CD4-positive, alpha-beta memory T cell (primary cell): Measurements from ENCODE around the gene BTBD10. TPM values are rescaled to one million over a fixed set of nuclear protein-coding genes. Genes with fewer than 3 reads are reported as not detected.
A peak's percentile ranks its signal among the peaks of the same experiment; 100 is the strongest.

Source experiments
- CTCF ChIA-PET: fragments of 350-600 bp; sonication (Branson Sonifier 250); formaldehyde crosslinking; loops from one replicate; lab custom pipeline; 2021; ENCODE audit warnings: inconsistent platforms; ENCODE audit not compliant: partially characterized antibody; lab: Charles Lee
- POLR2A ChIA-PET: fragments of 350-600 bp; sonication (Branson Sonifier 250); formaldehyde crosslinking; loops from one replicate; lab custom pipeline; 2021; ENCODE audit not compliant: partially characterized antibody; lab: Charles Lee
- DNase-seq, 5 donors: peaks; one replicate each; pipeline versions ENCODE4 v3.0.0 to v3.0.0-alpha.2; 2020 to 2022; ENCODE audit warnings: mixed read lengths in 1 of 5
- H3K27ac ChIP-seq: one replicate; pipeline ENCODE4 v1.7.0; 2013; ENCODE audit warnings: low read depth, low read length
- H3K27me3 ChIP-seq: 2 replicates; pipeline ENCODE4 v1.7.0; 2013; ENCODE audit warnings: mild to moderate bottlenecking, low read length, moderate library complexity; ENCODE audit not compliant: insufficient read depth
- H3K36me3 ChIP-seq: 2 replicates; pipeline ENCODE4 v1.7.0; 2013; ENCODE audit warnings: mild to moderate bottlenecking, low read length, moderate library complexity; ENCODE audit not compliant: insufficient read depth
- H3K4me1 ChIP-seq: 2 replicates; pipeline ENCODE4 v1.7.0; 2013; ENCODE audit warnings: mild to moderate bottlenecking, low read length, moderate library complexity; ENCODE audit not compliant: insufficient read depth
- H3K4me3 ChIP-seq, 2 donors: one replicate each; pipeline ENCODE4 v1.7.0; 2013; ENCODE audit warnings: low read length in 2 of 2, mild to moderate bottlenecking in 1 of 2
- H3K9me3 ChIP-seq, 2 donors: one replicate each; pipeline ENCODE4 v1.7.0; 2013; ENCODE audit warnings: low read length in 2 of 2, control low read depth in 1 of 2; ENCODE audit not compliant: control insufficient read depth in 1 of 2
- H3K27ac Mint-ChIP-seq, 7 donors: one replicate each; pipeline ENCODE4 v1.8.0; 2020 to 2021; ENCODE audit warnings: mixed read lengths in 7 of 7, mild to moderate bottlenecking in 6 of 7, inconsistent platforms in 3 of 7, moderate library complexity in 3 of 7
- H3K27me3 Mint-ChIP-seq, 2 donors: one replicate each; pipeline ENCODE4 v1.8.0; 2020 to 2021; ENCODE audit warnings: mixed read lengths in 2 of 2
- H3K36me3 Mint-ChIP-seq, 2 donors: one replicate each; pipeline ENCODE4 v1.8.0; 2020 to 2021; ENCODE audit warnings: mixed read lengths in 2 of 2, inconsistent platforms in 1 of 2, mild to moderate bottlenecking in 1 of 2
- H3K4me1 Mint-ChIP-seq, 4 donors: one replicate each; pipeline ENCODE4 v1.8.0; 2020 to 2021; ENCODE audit warnings: mixed read lengths in 4 of 4, mild to moderate bottlenecking in 1 of 4
- H3K4me3 Mint-ChIP-seq, 8 donors: one replicate each; pipeline ENCODE4 v1.8.0; 2020 to 2021; ENCODE audit warnings: mixed read lengths in 8 of 8, mild to moderate bottlenecking in 7 of 8, moderate library complexity in 6 of 8, inconsistent platforms in 3 of 8
- H3K9me3 Mint-ChIP-seq, 8 donors: one replicate each; pipeline ENCODE4 v1.8.0; 2020 to 2021; ENCODE audit warnings: mixed read lengths in 8 of 8, mild to moderate bottlenecking in 5 of 8, inconsistent platforms in 3 of 8, moderate library complexity in 1 of 8
- intact Hi-C: fragments of 100-400 bp; cut with micrococcal nuclease; formaldehyde crosslinking; loops from one replicate; pipeline ENCODE4 v1.15.1; 2023
- polyA plus RNA-seq, 2 donors: library from polyadenylated mRNA; unstranded; fragments of 300-500 nt; fragmentation: Illumina TruSeq; gene quantifications; one replicate each; pipeline ENCODE4 v1.2.3, GENCODE V29; 2021
- total RNA-seq, 2 experiments: library from RNA; stranded (reverse); gene quantifications; one replicate each; pipeline ENCODE4 v1.2.3, GENCODE V29; 2021

BTBD10 gene
- total and polyA plus RNA-seq, 4 experiments from 2014 or later, result 11.5 to 22.6 (median 18.0) TPM

- no peak overlapping the region for H3K4me3 Mint-ChIP-seq
- ChIA-PET POLR2A (no interaction called here), CTCF (interaction anchor here (2.3 kb wide), 1 partner anchor 10 kb away, joined by 5 read pairs; no protein-coding TSS in a partner anchor)
- no peaks in the 10 kb centered on the region for H3K9me3 ChIP-seq
- H3K4me1 Mint-ChIP-seq, result peaks cover 8 to 15% (median 11%) of the 10 kb centered on the region in 4 donors
- H3K27ac Mint-ChIP-seq, result peak overlapping the region in 2 of 7 donors; percentile 19 to 36
- no peak overlapping the region for H3K4me3 ChIP-seq
- no peaks in the 10 kb centered on the region for H3K27me3 ChIP-seq
- no peaks in the 10 kb centered on the region for H3K27me3 Mint-ChIP-seq
- peaks cover 67% of the 10 kb centered on the region for H3K36me3 ChIP-seq
- H3K4me1 ChIP-seq, result no peaks in the 10 kb centered on the region
- no peak overlapping the region for H3K27ac ChIP-seq
- intact Hi-C loops, result no loop called here
- no peaks in the 10 kb centered on the region for H3K9me3 Mint-ChIP-seq
- peaks cover 65 to 86% of the 10 kb centered on the region in 2 donors for H3K36me3 Mint-ChIP-seq
- no peak for DNase-seq
Observed at GRCh38 chr11:13355191-13355590, 107.8 kb downstream of the BTBD10 start.

GRCh38 chr11:13354335-13354734 is 108.7 kb downstream of the BTBD10 start:
- H3K27ac Mint-ChIP-seq, result peak overlapping the region in 4 of 7 donors; percentile 42 to 76 (median 66)
- H3K9me3 ChIP-seq, result no peaks in the 10 kb centered on the region
- no peaks in the 10 kb centered on the region for H3K27me3 Mint-ChIP-seq
- no peak for DNase-seq
- H3K36me3 ChIP-seq, result peaks cover 59% of the 10 kb centered on the region
- no peak overlapping the region for H3K4me3 ChIP-seq
- H3K36me3 Mint-ChIP-seq, result peaks cover 66 to 85% of the 10 kb centered on the region in 2 donors
- H3K27me3 ChIP-seq, result no peaks in the 10 kb centered on the region
- peaks cover 8 to 15% (median 12%) of the 10 kb centered on the region in 4 donors for H3K4me1 Mint-ChIP-seq
- no peak overlapping the region for H3K27ac ChIP-seq
- H3K9me3 Mint-ChIP-seq, result no peaks in the 10 kb centered on the region
- H3K4me3 Mint-ChIP-seq, result no peak overlapping the region
- no peaks in the 10 kb centered on the region for H3K4me1 ChIP-seq
- ChIA-PET POLR2A (interaction anchor here (1.2 kb wide), 1 partner anchor 11 kb away, joined by 3 read pairs; no protein-coding TSS in a partner anchor), CTCF (interaction anchor here (1.1 to 2.6 kb wide), 4 partner anchors 9 to 32 kb away, joined by 3 to 11 read pairs (median 4); no protein-coding TSS in a partner anchor)
- intact Hi-C loops, result no loop called here

- H3K9me3 Mint-ChIP-seq, result no peaks in the 10 kb centered on the region
- H3K4me1 Mint-ChIP-seq, result peaks cover 18 to 24% (median 21%) of the 10 kb centered on the region in 4 donors
- Histone ChIP-seq H3K9me3 (no peaks in the 10 kb centered on the region), H3K4me1 (peaks cover 9% of the 10 kb centered on the region), H3K27me3 (no peaks in the 10 kb centered on the region), H3K4me3 (no peak overlapping the region), H3K27ac (no peak overlapping the region), H3K36me3 (peaks cover 43% of the 10 kb centered on the region)
- H3K27me3 Mint-ChIP-seq, result no peaks in the 10 kb centered on the region
- ChIA-PET POLR2A (no interaction called here), CTCF (interaction anchor here (0.8 to 2.6 kb wide), 6 partner anchors 7 to 144 kb away, joined by 3 to 11 read pairs (median 4); no protein-coding TSS in a partner anchor)
- H3K27ac Mint-ChIP-seq, result peak overlapping the region in 3 of 7 donors; percentile 30 to 77 (median 62)
- peaks cover 63 to 84% of the 10 kb centered on the region in 2 donors for H3K36me3 Mint-ChIP-seq
- intact Hi-C loops, result no loop called here
- DNase-seq, result no peak
- H3K4me3 Mint-ChIP-seq, result no peak overlapping the region
Observed at GRCh38 chr11:13352711-13353110, 110.3 kb downstream of the BTBD10 start.

GRCh38 chr11:13349581-13349980 is 113.4 kb downstream of the BTBD10 start:
- no peaks in the 10 kb centered on the region for H3K9me3 ChIP-seq
- Mint-ChIP-seq H3K4me3 (no peak overlapping the region), H3K4me1 (peaks cover 31 to 48% (median 40%) of the 10 kb centered on the region in 4 donors), H3K36me3 (peaks cover 44 to 58% of the 10 kb centered on the region in 2 donors), H3K27me3 (no peaks in the 10 kb centered on the region), H3K9me3 (no peaks in the 10 kb centered on the region), H3K27ac (peak overlapping the region in 3 of 7 donors; percentile 9 to 79 (median 36))
- H3K27me3 ChIP-seq, result no peaks in the 10 kb centered on the region
- H3K4me1 ChIP-seq, result peaks cover 16% of the 10 kb centered on the region
- H3K36me3 ChIP-seq, result peaks cover 16% of the 10 kb centered on the region
- H3K27ac ChIP-seq, result no peak overlapping the region
- DNase-seq, result no peak
- POLR2A ChIA-PET, result no interaction called here
- intact Hi-C loops, result no loop called here
- H3K4me3 ChIP-seq, result no peak overlapping the region
- CTCF ChIA-PET, result interaction anchor here (1.1 to 2.1 kb wide), 5 partner anchors 11 to 159 kb away, joined by 3 to 8 read pairs (median 3); no protein-coding TSS in a partner anchor

- no peaks in the 10 kb centered on the region for H3K27me3 Mint-ChIP-seq
- H3K4me1 Mint-ChIP-seq, result peaks cover 35 to 53% (median 43%) of the 10 kb centered on the region in 4 donors
- no peaks in the 10 kb centered on the region for H3K9me3 Mint-ChIP-seq
- H3K9me3 ChIP-seq, result no peaks in the 10 kb centered on the region
- peak overlapping the region in 6 of 7 donors; percentile 9 to 93 (median 58) for H3K27ac Mint-ChIP-seq
- POLR2A ChIA-PET, result no interaction called here
- no peak for DNase-seq
- intact Hi-C loops, result no loop called here
- CTCF ChIA-PET, result interaction anchor here (1.1 to 2.1 kb wide), 3 partner anchors 11 to 108 kb away, joined by 3 to 8 read pairs (median 3); no protein-coding TSS in a partner anchor
- peaks cover 41 to 55% of the 10 kb centered on the region in 2 donors for H3K36me3 Mint-ChIP-seq
- H3K4me3 ChIP-seq, result no peak overlapping the region
- H3K4me1 ChIP-seq, result peaks cover 20% of the 10 kb centered on the region
- no peak overlapping the region for H3K27ac ChIP-seq
- no peaks in the 10 kb centered on the region for H3K27me3 ChIP-seq
- peaks cover 12% of the 10 kb centered on the region for H3K36me3 ChIP-seq
- no peak overlapping the region for H3K4me3 Mint-ChIP-seq
Observed at GRCh38 chr11:13349046-13349445, 114.0 kb downstream of the BTBD10 start.

GRCh38 chr11:13348305-13348704 is 114.7 kb downstream of the BTBD10 start:
- peak overlapping the region; percentile 67 to 93 (median 81) for H3K27ac Mint-ChIP-seq
- no peaks in the 10 kb centered on the region for H3K27me3 Mint-ChIP-seq
- intact Hi-C loops, result no loop called here
- Histone ChIP-seq H3K4me3 (no peak overlapping the region), H3K9me3 (no peaks in the 10 kb centered on the region), H3K27ac (no peak overlapping the region), H3K4me1 (peaks cover 20% of the 10 kb centered on the region), H3K36me3 (peaks cover 10% of the 10 kb centered on the region), H3K27me3 (no peaks in the 10 kb centered on the region)
- H3K4me3 Mint-ChIP-seq, result peak overlapping the region in 3 of 8 donors; percentile 16 to 55 (median 54)
- H3K4me1 Mint-ChIP-seq, result peaks cover 36 to 58% (median 47%) of the 10 kb centered on the region in 4 donors
- ChIA-PET CTCF (interaction anchor here (1.3 to 2.1 kb wide), 2 partner anchors 11 to 384 kb away, joined by 3 to 6 read pairs; no protein-coding TSS in a partner anchor), POLR2A (no interaction called here)
- peaks cover 41 to 54% of the 10 kb centered on the region in 2 donors for H3K36me3 Mint-ChIP-seq
- DNase-seq, result no peak
- H3K9me3 Mint-ChIP-seq, result no peaks in the 10 kb centered on the region

- Mint-ChIP-seq H3K36me3 (peaks cover 37 to 50% of the 10 kb centered on the region in 2 donors), H3K27ac (peak overlapping the region; percentile 67 to 93 (median 81))
- intact Hi-C loops, result no loop called here
Observed at GRCh38 chr11:13347901-13348300, 115.1 kb downstream of the BTBD10 start.

More at GRCh38 chr11:13347901-13348300, 115.1 kb downstream of the BTBD10 start:
- Mint-ChIP-seq H3K9me3 (no peaks in the 10 kb centered on the region), H3K4me1 (peaks cover 36 to 58% (median 48%) of the 10 kb centered on the region in 4 donors), H3K27me3 (no peaks in the 10 kb centered on the region), H3K4me3 (peak overlapping the region in 4 of 8 donors; percentile 16 to 55 (median 46))
- CTCF ChIA-PET, result interaction anchor here (1.3 to 2.1 kb wide), 2 partner anchors 10 to 384 kb away, joined by 3 to 6 read pairs; no protein-coding TSS in a partner anchor
- no peak for DNase-seq
- no peak overlapping the region for H3K27ac ChIP-seq
- no peaks in the 10 kb centered on the region for H3K9me3 ChIP-seq
- no peaks in the 10 kb centered on the region for H3K27me3 ChIP-seq
- POLR2A ChIA-PET, result no interaction called here
- H3K4me3 ChIP-seq, result no peak overlapping the region
- peaks cover 8% of the 10 kb centered on the region for H3K36me3 ChIP-seq
- H3K4me1 ChIP-seq, result peaks cover 20% of the 10 kb centered on the region
